ENCODE results near the gene RAD21L1. TPM values are rescaled to one million over a fixed set of nuclear protein-coding genes. Genes with fewer than 3 reads are reported as not detected.

RAD21L1 gene
- total and polyA plus RNA-seq, 2 of the 8 experiments (the other 6 are each of a cell fraction or from before 2014, with no cell fraction given) = 0.06 to 0.26 TPM

DNA sequence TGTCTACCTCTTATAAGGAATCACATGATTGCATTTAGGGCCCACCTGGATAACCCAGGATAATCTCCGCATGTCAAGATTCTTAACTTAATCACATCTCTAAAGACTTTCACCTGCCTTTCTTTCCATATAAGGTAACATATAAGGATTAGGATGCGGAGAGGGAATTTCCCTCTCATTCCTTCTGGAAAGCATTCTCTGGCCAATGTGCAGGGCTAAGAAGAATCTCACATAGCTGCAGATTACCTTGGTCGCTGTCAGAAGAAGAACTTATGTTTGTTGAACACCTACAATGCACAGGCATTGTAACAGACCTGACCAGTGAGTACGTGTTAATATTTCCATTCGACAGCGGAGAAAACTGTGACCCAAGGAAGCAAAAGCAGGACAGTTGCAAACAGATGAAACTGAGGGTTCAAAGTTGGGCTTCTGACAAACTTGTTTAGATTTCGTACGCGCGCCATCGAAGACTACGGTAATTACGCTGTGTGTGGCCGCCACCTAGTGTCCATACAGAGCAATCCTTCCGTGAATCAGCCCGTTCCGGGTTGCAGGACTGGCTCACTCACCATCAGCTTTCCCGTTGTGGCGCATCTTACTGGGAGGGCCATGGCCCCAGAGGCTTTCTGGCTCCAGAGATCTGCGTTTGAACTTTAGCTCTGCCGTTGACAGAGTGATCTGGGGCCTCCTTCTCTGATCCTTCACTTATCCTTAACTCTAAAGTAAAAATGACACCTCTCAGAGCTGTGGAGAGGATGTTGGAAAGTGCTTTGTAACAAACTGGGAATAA is 13.0 kb upstream of the RAD21L1 start (continued):
- TF ChIP-seq SRF (IDR thresholded peaks at IDR 0.05; ENCODE audit: low read depth, low read length) (peak; percentile 48; the same call in 1 of the 2 replicates), SP4 (IDR thresholded peaks at IDR 0.05; ENCODE audit: low read length) (no peak), CBX5 (IDR thresholded peaks at IDR 0.05; ENCODE audit: low read depth, low read length) (no peak), TAF1 (IDR thresholded peaks at IDR 0.05; ENCODE audit: low read depth, low read length) (0 out of 2 replicates have a peak, but pooled peaks have one; percentile 30), TEAD4 (IDR thresholded peaks at IDR 0.05; ENCODE audit: low read depth, low read length) (no peak), TBP (IDR thresholded peaks at IDR 0.05; ENCODE audit: low read depth, low read length) (peak; percentile 49; the same call in 1 of the 2 replicates), RAD21 (IDR thresholded peaks at IDR 0.05 in 1 of 2, conservative IDR thresholded peaks at IDR 0.05 in 1 of 2; ENCODE audit: low read depth in 2 of 2, low read length in 2 of 2) (peak; percentile 92), SIN3A (conservative IDR thresholded peaks at IDR 0.05 in 1 of 2, IDR thresholded peaks at IDR 0.05 in 1 of 2; ENCODE audit: low read depth in 1 of 2, low read length in 2 of 2) (peak in 1 of 2 experiments; percentile 72; a peak in 1 of 4 replicates), MAFK (IDR thresholded peaks at IDR 0.05; ENCODE audit: low read depth, low read length) (peak; percentile 44; the same call in 1 of the 2 replicates)
- TF ChIP-seq, protein P1, sequence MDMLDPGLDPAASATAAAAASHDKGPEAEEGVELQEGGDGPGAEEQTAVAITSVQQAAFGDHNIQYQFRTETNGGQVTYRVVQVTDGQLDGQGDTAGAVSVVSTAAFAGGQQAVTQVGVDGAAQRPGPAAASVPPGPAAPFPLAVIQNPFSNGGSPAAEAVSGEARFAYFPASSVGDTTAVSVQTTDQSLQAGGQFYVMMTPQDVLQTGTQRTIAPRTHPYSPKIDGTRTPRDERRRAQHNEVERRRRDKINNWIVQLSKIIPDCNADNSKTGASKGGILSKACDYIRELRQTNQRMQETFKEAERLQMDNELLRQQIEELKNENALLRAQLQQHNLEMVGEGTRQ (IDR thresholded peaks at IDR 0.05; ENCODE audit: low read length) = no peak

Data from H1 (cell line).